Spleen (tissue), 7 donors: ENCODE results near the gene PCNP.

ENCODE experiments used
- CTCF ChIP-seq, 11 experiments: fragments of 200-600 bp in 7 of 11; fragments of 450-650 bp in 4 of 11; sonication (generic) in 4 of 11; IDR thresholded peaks in 8 of 11; conservative IDR thresholded peaks in 3 of 11; 1 replicate in 7 of 11; 2 replicates in 4 of 11; pipeline versions ENCODE4 v1.4.0 to v1.8.0; 2016 to 2021; ENCODE audit warnings: antibody characterized with exemption in 11 of 11, inconsistent platforms in 4 of 11, mild to moderate bottlenecking in 1 of 11
- POLR2A ChIP-seq, 3 donors: fragments of 450-650 bp; IDR thresholded peaks; one replicate each; pipeline ENCODE4 v1.5.1; 2017; ENCODE audit warnings: antibody characterized with exemption in 3 of 3, mild to moderate bottlenecking in 1 of 3
- donor health status: DM: no; HTN: no; CAD: no; lungs with moderate emphysema.
- donor health status: DM: no; HTN: no; CAD: no.
- donor health status: DM: no; HTN: no; CAD: no.

- TF ChIP-seq CTCF (IDR thresholded peaks at IDR 0.05 in 8 of 11, conservative IDR thresholded peaks at IDR 0.05 in 3 of 11) (no peak), POLR2A (IDR thresholded peaks at IDR 0.05) (no peak)
These were observed 17.1 kb downstream of the PCNP start for GRCh38 chr3:101591071-101591470.
